GM23338 (cell line): ENCODE results near the gene SIN3B.

Experiments used
- CREB1 ChIP-seq: fragments of 250-450 bp; sonication (Bioruptor Pico); IDR thresholded peaks from 2 replicates; pipeline ENCODE4 v1.5.0; 2020; ENCODE audit warnings: low read depth, mild to moderate bottlenecking, moderate library complexity
- CTCF ChIP-seq, 2 experiments: fragments of 200-600 bp in 1 of 2; sonication (generic) in 1 of 2; conservative IDR thresholded peaks; 2 replicates each; pipeline versions ENCODE4 v1.5.1 to v1.6.1; 2016 to 2017; ENCODE audit warnings: antibody characterized with exemption in 2 of 2, low read depth in 2 of 2, mild to moderate bottlenecking in 2 of 2, moderate library complexity in 1 of 2
- EZH2 ChIP-seq: fragments of 200-600 bp; sonication (generic); IDR thresholded peaks from one replicate; pipeline ENCODE4 v1.8.0; 2017; ENCODE audit warnings: antibody characterized with exemption, mild to moderate bottlenecking, low read depth; ENCODE audit not compliant: unreplicated experiment
- EZH2phosphoT487 ChIP-seq: fragments of 200-600 bp; sonication (generic); IDR thresholded peaks from one replicate; pipeline ENCODE4 v1.8.1; 2018; ENCODE audit warnings: antibody characterized with exemption; ENCODE audit not compliant: unreplicated experiment
- JUNB ChIP-seq: IDR thresholded peaks from one replicate; pipeline ENCODE4 v1.6.1; 2016; ENCODE audit warnings: antibody characterized with exemption; ENCODE audit not compliant: unreplicated experiment
- POLR2AphosphoS5 ChIP-seq: IDR thresholded peaks from 2 replicates; pipeline ENCODE4 v1.6.1; 2016; ENCODE audit warnings: antibody characterized with exemption, low read depth
- REST ChIP-seq: IDR thresholded peaks from one replicate; pipeline ENCODE4 v1.6.1; 2018; ENCODE audit warnings: antibody characterized with exemption; ENCODE audit not compliant: unreplicated experiment
- ZNF331 ChIP-seq: fragments of 250-450 bp; sonication (Bioruptor Pico); IDR thresholded peaks from 2 replicates; pipeline ENCODE4 v1.5.0; 2020; ENCODE audit warnings: low read depth, mild to moderate bottlenecking, moderate library complexity

GRCh38 chr19:16904599-16904998 lies 75.4 kb downstream of the SIN3B start:
- no peak for TF ChIP-seq EZH2phosphoT487
- no peak for TF ChIP-seq EZH2
- no peak for TF ChIP-seq CTCF (conservative IDR thresholded peaks at IDR 0.05; ENCODE audit: low read depth in 2 of 2)
- TF ChIP-seq POLR2AphosphoS5: no peak
- TF ChIP-seq JUNB: no peak
- TF ChIP-seq REST: no peak
- no peak for TF ChIP-seq CREB1 (CRISPR knock-in tag)
- no peak for TF ChIP-seq ZNF331
